IPS DF 6.9 (cell line): ENCODE measurements around the gene FAM240B.

Experiments used
- DNase-seq: peaks from one replicate; pipeline ENCODE4 v3.0.0-alpha.2; 2013; ENCODE audit warnings: low read depth, low spot score
- H3K27ac ChIP-seq: one replicate; pipeline ENCODE4 v1.5.1; 2013; ENCODE audit warnings: low read length, control low read depth
- H3K27me3 ChIP-seq: 2 replicates; pipeline ENCODE4 v1.6.1; 2013; ENCODE audit warnings: mild to moderate bottlenecking, low read length; ENCODE audit not compliant: control insufficient read depth, insufficient read depth
- H3K36me3 ChIP-seq: 2 replicates; pipeline ENCODE4 v1.6.1; 2013; ENCODE audit warnings: low read length; ENCODE audit not compliant: control insufficient read depth, insufficient read depth
- H3K4me1 ChIP-seq: 2 replicates; pipeline ENCODE4 v1.6.1; 2013; ENCODE audit warnings: low read length; ENCODE audit not compliant: control insufficient read depth, insufficient read depth
- H3K4me3 ChIP-seq: 2 replicates; pipeline ENCODE4 v1.5.1; 2013; ENCODE audit warnings: mild to moderate bottlenecking, low read length
- H3K9me3 ChIP-seq: 2 replicates; pipeline ENCODE4 v1.6.1; 2013; ENCODE audit warnings: low read length, inconsistent platforms; ENCODE audit not compliant: control insufficient read depth, insufficient read depth
- WGBS: extraction: QIAGEN DNeasy Blood & Tissue Kit; methylation state at CpG from one replicate; pipeline ENCODE4 v1.1.7; 2013; ENCODE audit warnings: mixed read lengths, missing lambda C conversion rate; ENCODE audit not compliant: insufficient read length, insufficient coverage; 5-methylcytosine and 5-hydroxymethylcytosine counted together

Gene FAM240B

DNA sequence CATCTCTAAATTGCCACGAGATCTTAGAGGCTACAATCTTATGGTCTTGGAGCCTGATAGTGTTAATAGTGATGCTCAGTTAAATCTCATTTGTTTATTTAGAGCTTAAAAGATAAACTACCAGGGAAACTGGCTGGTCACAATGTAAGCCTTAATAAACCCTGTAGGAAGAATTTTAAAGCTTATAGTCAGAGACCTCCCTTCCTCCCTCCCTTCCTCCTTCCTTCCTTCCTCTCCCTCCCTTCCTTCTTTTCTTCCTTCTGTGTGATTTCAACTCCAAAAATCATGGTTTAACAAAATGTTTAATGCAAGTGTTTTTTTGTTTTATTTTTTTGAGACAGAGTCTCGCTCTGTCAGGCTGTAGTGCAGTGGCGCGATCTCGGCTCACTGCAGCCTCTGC lies 14.9 kb upstream of the FAM240B start:
- no peak for DNase-seq

DNA sequence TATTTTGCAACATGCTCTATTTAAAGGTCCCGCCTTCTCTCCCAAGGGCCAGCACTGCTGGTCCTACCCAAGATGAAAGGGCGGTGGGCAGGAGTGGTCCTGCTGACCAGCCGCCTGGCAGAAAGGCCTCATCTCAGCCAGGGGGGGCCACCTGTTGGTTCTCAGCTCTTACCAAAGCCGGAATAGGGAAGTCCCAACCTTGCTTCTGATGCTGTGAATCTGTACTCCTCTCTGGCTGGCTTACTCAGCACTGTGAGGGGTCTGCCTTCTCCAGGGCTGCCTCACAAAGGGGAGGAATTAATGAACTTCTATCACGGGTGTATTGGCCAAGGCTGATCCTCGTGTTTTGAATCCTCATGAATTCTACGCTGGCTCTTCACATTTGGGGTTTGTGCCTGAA lies 13.6 kb upstream of the FAM240B start:
- Histone ChIP-seq H3K4me3 (no peak overlapping the region), H3K36me3 (no peaks in the 10 kb centered on the region), H3K4me1 (no peaks in the 10 kb centered on the region), H3K27me3 (no peaks in the 10 kb centered on the region), H3K9me3 (no peaks in the 10 kb centered on the region), H3K27ac (no peak overlapping the region)
- DNase-seq, result no peak
- WGBS, result no CpG with 5 or more reads among the region's 7 CpGs

More for the DNA sequence above, 14.9 kb upstream of the FAM240B start:
- Histone ChIP-seq H3K4me1 (no peaks in the 10 kb centered on the region), H3K27me3 (no peaks in the 10 kb centered on the region), H3K9me3 (no peaks in the 10 kb centered on the region), H3K27ac (no peak overlapping the region), H3K36me3 (no peaks in the 10 kb centered on the region), H3K4me3 (no peak overlapping the region)
- WGBS, result no CpG with 5 or more reads among the region's 5 CpGs

GRCh38 chr9:38732885-38733284 lies 13.0 kb upstream of the FAM240B start:
- H3K27ac ChIP-seq, result no peak overlapping the region
- H3K27me3 ChIP-seq, result no peaks in the 10 kb centered on the region
- WGBS, result no CpG with 5 or more reads among the region's 11 CpGs
- no peaks in the 10 kb centered on the region for H3K4me1 ChIP-seq
- no peak overlapping the region for H3K4me3 ChIP-seq
- H3K9me3 ChIP-seq, result no peaks in the 10 kb centered on the region
- H3K36me3 ChIP-seq, result no peaks in the 10 kb centered on the region
- DNase-seq, result no peak

- H3K36me3 ChIP-seq, result no peaks in the 10 kb centered on the region
- H3K27me3 ChIP-seq, result no peaks in the 10 kb centered on the region
- peak; percentile 43 for DNase-seq
- H3K4me3 ChIP-seq, result no peak overlapping the region
- WGBS, result no CpG with 5 or more reads among the region's 10 CpGs
- H3K27ac ChIP-seq, result no peak overlapping the region
- H3K4me1 ChIP-seq, result no peaks in the 10 kb centered on the region
- H3K9me3 ChIP-seq, result no peaks in the 10 kb centered on the region
Measured at GRCh38 chr9:38727497-38728001, 7.6 kb upstream of the FAM240B start.

DNA sequence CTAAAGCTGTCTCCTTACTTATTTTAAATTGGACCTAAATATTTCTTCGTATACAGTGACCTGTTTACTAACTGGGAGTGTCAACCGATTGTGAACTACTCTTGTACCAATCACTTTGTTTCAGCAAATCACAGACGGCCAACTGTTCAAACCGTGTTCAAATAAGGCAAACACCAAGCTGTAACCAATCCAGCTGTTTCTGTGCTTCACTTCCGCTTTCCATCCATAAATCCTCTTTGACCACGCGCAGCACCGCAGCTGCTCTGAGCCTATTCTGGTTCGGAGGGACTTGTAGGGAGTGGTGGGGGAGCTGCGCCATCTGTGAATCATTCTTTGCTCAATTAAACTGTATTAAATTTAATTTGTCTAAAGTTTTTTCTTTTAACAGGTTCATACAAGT lies 4.8 kb upstream of the FAM240B start:
- Histone ChIP-seq H3K36me3 (no peaks in the 10 kb centered on the region), H3K4me1 (no peaks in the 10 kb centered on the region), H3K27me3 (no peaks in the 10 kb centered on the region), H3K4me3 (no peak overlapping the region), H3K9me3 (no peaks in the 10 kb centered on the region), H3K27ac (no peak overlapping the region)
- DNase-seq, result no peak
- WGBS, result no CpG with 5 or more reads among the region's 10 CpGs

- no peaks in the 10 kb centered on the region for H3K36me3 ChIP-seq
- no peak overlapping the region for H3K4me3 ChIP-seq
- H3K4me1 ChIP-seq, result peaks cover 2% of the 10 kb centered on the region; the same call in 1 of the 2 replicates
- H3K9me3 ChIP-seq, result no peaks in the 10 kb centered on the region
- WGBS, result no CpG with 5 or more reads among the region's 1 CpG
- DNase-seq, result no peak
- no peak overlapping the region for H3K27ac ChIP-seq
- H3K27me3 ChIP-seq, result no peaks in the 10 kb centered on the region
Measured at GRCh38 chr9:38718148-38718547, 1.8 kb downstream of the FAM240B start.

GRCh38 chr9:38715684-38716083 lies 4.2 kb downstream of the FAM240B start:
- no peaks in the 10 kb centered on the region for H3K9me3 ChIP-seq
- no CpG with 5 or more reads among the region's 2 CpGs for WGBS
- H3K27ac ChIP-seq, result no peak overlapping the region

GRCh38 chr9:38713426-38713825 lies 6.5 kb downstream of the FAM240B start:
- WGBS, result no CpG with 5 or more reads among the region's 5 CpGs
- H3K36me3 ChIP-seq, result no peaks in the 10 kb centered on the region
- peaks cover 2% of the 10 kb centered on the region; the same call in 1 of the 2 replicates for H3K4me1 ChIP-seq
- no peak for DNase-seq
- H3K27me3 ChIP-seq, result no peaks in the 10 kb centered on the region
- no peak overlapping the region for H3K4me3 ChIP-seq
- H3K9me3 ChIP-seq, result no peaks in the 10 kb centered on the region
- no peak overlapping the region for H3K27ac ChIP-seq

More at GRCh38 chr9:38715684-38716083, 4.2 kb downstream of the FAM240B start:
- Histone ChIP-seq H3K4me3 (no peak overlapping the region), H3K36me3 (no peaks in the 10 kb centered on the region), H3K4me1 (peaks cover 2% of the 10 kb centered on the region; the same call in 1 of the 2 replicates), H3K27me3 (no peaks in the 10 kb centered on the region)
- no peak for DNase-seq

DNA sequence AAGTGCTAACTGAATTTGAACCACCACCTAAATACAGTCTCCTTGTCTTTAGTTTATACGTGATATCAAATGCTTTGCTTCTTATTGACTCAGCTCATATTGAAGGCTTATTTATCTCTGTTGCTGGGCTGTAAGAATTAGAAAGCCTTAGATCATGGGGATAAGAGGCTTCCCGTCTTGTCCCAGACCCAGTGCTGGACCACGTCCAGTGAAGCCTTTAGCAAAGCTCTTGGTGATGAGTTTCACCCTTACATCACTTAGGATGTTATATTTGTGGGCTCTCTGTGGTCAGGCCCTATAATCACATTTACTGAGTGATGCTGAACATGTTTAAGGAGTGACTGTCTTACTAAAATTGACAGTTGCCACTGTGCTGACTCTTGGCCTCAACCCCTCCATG lies 11.2 kb downstream of the FAM240B start:
- DNase-seq, result no peak
- no peak overlapping the region for H3K27ac ChIP-seq
- no peaks in the 10 kb centered on the region for H3K27me3 ChIP-seq
- H3K9me3 ChIP-seq, result no peaks in the 10 kb centered on the region
- H3K36me3 ChIP-seq, result no peaks in the 10 kb centered on the region
- peaks cover 3% of the 10 kb centered on the region; the same call in 1 of the 2 replicates for H3K4me1 ChIP-seq
- no peak overlapping the region for H3K4me3 ChIP-seq
- no CpG with 5 or more reads among the region's 3 CpGs for WGBS

- DNase-seq, result peak; percentile 54
- no peaks in the 10 kb centered on the region for H3K27me3 ChIP-seq
- H3K27ac ChIP-seq, result no peak overlapping the region
- H3K4me3 ChIP-seq, result no peak overlapping the region
- H3K36me3 ChIP-seq, result no peaks in the 10 kb centered on the region
- WGBS, result no CpG with 5 or more reads among the region's 10 CpGs
- no peaks in the 10 kb centered on the region for H3K9me3 ChIP-seq
- peaks cover 3% of the 10 kb centered on the region; the same call in 1 of the 2 replicates for H3K4me1 ChIP-seq
Measured at GRCh38 chr9:38707885-38708637, 11.9 kb downstream of the FAM240B start.

GRCh38 chr9:38706493-38706892 lies 13.4 kb downstream of the FAM240B start:
- H3K27ac ChIP-seq, result no peak overlapping the region
- no peak overlapping the region for H3K4me3 ChIP-seq
- H3K9me3 ChIP-seq, result no peaks in the 10 kb centered on the region
- H3K36me3 ChIP-seq, result no peaks in the 10 kb centered on the region
- no peak for DNase-seq
- no peaks in the 10 kb centered on the region for H3K27me3 ChIP-seq
- peaks cover 3% of the 10 kb centered on the region; the same call in 1 of the 2 replicates for H3K4me1 ChIP-seq
- no CpG with 5 or more reads among the region's 7 CpGs for WGBS
